ENCODE results near the gene PARP3.
"Not testable (repeated sequence)": the region's sequence is repeated elsewhere in the genome, so short reads cannot be mapped to it uniquely, and the experiment has no call there.

Gene PARP3

GRCh38 chr3:51983578-51984268, 41.6 kb downstream of the PARP3 start:
- peak overlapping the region; percentile 55 for H3K4me3 ChIP-seq (ENCODE audit: low read depth, low read length)

- H3K4me3 ChIP-seq (ENCODE audit: low read depth, low read length), result no peak overlapping the region
Observed at GRCh38 chr3:51984269-51984647, 42.1 kb downstream of the PARP3 start.

DNA sequence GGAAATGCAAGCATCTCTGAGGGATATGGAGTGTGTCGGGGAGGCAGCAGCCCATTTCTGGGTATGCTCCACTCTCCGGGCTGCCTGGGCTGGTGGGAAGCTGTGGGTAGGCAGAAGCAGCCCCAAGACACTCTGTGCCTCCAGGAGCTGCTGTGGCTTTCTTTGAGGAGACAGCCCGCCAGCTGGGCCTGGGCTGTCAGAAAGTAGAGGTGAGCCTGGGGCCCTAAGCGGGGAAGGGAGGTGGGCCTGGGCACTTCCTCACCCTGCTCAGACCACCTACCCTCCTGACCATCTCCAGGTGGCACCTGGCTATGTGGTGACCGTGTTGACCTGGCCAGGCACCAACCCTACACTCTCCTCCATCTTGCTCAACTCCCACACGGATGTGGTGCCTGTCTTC, 42.9 kb downstream of the PARP3 start:
- H3K4me3 ChIP-seq (ENCODE audit: low read depth, low read length), result no peak overlapping the region

- H3K4me3 ChIP-seq (ENCODE audit: low read depth, low read length), result no peak overlapping the region
Observed at GRCh38 chr3:51986010-51986947, 44.1 kb downstream of the PARP3 start.

GRCh38 chr3:51987568-51987967, 45.4 kb downstream of the PARP3 start:
- no peak overlapping the region for H3K4me3 ChIP-seq (ENCODE audit: low read depth, low read length)

- H3K4me3 ChIP-seq (ENCODE audit: low read depth, low read length), result no peak overlapping the region
Observed at GRCh38 chr3:51988286-51989146, 46.4 kb downstream of the PARP3 start.

GRCh38 chr3:51990501-51990971, 48.4 kb downstream of the PARP3 start:
- not testable (repeated sequence) for H3K4me3 ChIP-seq (ENCODE audit: low read depth, low read length)

GRCh38 chr3:51992017-51992682, 50.0 kb downstream of the PARP3 start:
- H3K4me3 ChIP-seq (ENCODE audit: low read depth, low read length), result no peak overlapping the region

GRCh38 chr3:51993657-51994056, 51.5 kb downstream of the PARP3 start:
- not testable (repeated sequence) for H3K4me3 ChIP-seq (ENCODE audit: low read depth, low read length)

GRCh38 chr3:51994530-51994929, 52.4 kb downstream of the PARP3 start:
- H3K4me3 ChIP-seq (ENCODE audit: low read depth, low read length), result peak overlapping the region; percentile 100

DNA sequence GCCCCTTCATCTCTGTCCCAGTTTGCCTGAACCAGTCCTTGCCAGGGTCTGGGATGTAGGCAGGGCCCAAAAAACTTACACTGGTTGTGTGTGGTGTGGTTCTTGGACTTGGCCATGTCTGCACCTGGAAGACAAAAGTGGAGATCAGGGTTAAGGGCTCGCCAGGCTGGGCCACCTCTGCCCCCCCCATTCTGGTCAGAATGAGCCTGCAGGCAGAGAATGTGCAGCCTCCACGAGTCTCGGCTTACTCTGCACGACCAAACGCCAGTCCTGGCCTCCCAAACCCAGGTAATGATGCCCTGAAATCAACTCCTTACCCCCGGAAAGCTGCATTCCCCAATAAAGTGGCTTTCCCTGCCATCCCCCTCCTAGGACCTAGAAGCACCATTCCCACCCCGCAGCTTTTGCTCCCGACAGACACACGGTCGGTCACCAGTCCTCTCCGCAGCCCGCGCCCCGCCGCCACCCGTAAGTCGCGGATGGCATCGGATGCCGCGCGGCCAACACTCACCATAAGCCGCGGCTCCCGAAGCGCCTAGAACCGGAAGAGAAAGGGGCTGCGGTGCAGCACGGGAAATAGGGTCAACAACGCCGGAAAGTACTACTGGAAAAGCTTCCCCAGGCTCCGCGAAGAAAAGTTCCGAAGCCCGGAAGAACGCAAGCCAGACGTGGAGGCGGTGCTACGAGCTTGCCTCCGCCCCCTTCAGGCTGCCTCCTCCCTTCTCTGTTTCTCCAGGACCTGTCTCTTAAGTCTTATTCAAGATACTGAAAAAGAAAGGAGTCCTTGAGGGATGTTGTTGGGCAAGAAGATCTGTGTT, 53.4 kb downstream of the PARP3 start, which contains the start of gene RPL29:
TSS of gene RPL29 (minus strand) at position 550 of the 818 bp plus-strand sequence. CDS start at position 116, 434 bp downstream.
- H3K4me3 ChIP-seq (ENCODE audit: low read depth, low read length), result peak within 1 kb of the TSS; percentile 100

GRCh38 chr3:51997172-51997571, 55.0 kb downstream of the PARP3 start:
- H3K4me3 ChIP-seq (ENCODE audit: low read depth, low read length), result no peak overlapping the region

GRCh38 chr3:51997935-51998596, 55.9 kb downstream of the PARP3 start:
- no peak overlapping the region for H3K4me3 ChIP-seq (ENCODE audit: low read depth, low read length)

Measured in iPS-11a (cell line).